ENCODE results near the gene JARID2.

Gene JARID2

DNA sequence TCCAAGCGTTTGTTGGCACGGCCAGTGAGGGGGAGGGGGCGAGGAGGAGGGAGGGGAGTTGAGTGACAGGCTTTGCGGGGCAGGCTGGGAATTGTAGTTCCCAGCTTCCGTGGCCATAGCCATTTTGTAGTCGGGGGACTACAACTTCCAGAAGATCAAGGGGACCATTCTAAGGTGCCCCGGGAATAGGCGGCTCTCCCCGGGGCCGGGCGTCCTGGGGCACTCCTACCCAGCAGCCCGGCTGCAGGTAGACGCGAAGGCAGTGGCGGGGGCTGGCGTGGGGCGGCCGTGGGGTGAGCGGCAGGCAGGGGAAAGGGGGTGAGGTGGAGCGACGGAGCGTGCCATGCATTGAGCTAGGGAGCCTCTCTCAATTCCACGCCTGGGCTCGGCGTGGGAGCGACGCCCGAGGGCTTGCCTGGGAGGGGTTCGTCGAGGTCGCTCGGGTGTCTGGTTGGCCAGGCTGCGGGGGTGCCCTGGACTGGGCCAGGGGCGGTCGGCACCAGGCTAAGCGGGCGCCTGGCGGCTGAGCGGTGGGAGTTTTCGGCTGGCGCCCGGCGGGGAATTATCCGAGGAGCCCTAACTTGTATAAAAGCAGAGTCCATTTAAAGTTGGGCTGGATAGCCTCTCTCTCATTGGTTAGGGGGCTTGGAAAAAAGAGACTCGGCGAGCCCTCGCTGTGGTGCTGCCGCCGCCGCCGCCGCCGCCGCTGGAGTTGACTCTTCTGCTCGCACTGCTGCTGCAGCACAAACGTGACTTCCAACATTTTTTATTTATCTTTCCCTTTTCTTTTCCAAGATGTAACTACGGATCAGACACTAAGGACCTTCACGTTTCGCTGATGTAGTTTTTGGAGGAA lies at the start of gene JARID2:
TSS of gene JARID2 (plus strand) at position 709 of the 856 bp plus-strand sequence. CDS start 471 bp downstream, outside the sequence.
- H3K27me3 Mint-ChIP-seq: no peaks in the 10 kb centered on the region
- peak within 1 kb of the TSS; percentile 97 for H3K4me3 Mint-ChIP-seq
- H3K27ac Mint-ChIP-seq: peak within 1 kb of the TSS; percentile 96
- H3K9me3 Mint-ChIP-seq: no peaks in the 10 kb centered on the region
- peak; percentile 96 for DNase-seq
- ATAC-seq: peak; percentile 55
- peaks cover 15% of the 10 kb centered on the region for H3K36me3 Mint-ChIP-seq (ENCODE audit: low read depth)
- H3K4me1 Mint-ChIP-seq: peaks cover 28% of the 10 kb centered on the region

DNA sequence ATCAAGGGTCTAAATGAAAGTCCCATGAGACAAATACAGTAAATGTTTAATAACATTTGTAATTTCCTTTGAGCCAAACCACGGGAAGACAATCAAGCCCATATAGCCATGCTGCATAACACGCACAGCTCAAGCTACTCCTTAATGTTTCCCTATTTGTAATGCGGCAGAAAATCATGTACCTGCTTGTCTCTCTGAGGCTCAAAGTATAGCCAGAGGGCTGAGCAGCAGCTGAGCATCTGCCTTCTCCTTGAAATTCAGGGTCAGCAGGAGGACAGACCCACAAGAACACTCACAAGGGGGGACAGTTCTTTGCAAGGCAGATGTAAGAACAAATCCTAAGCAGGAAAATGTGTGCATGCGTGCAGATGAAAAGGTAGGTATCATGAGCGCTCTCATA lies 45.8 kb upstream of the JARID2 start:
- ATAC-seq (no peak), DNase-seq (no peak)
- H3K4me1 Mint-ChIP-seq: no peaks in the 10 kb centered on the region
- no peaks in the 10 kb centered on the region for H3K27me3 Mint-ChIP-seq
- H3K9me3 Mint-ChIP-seq: no peaks in the 10 kb centered on the region
- no peak overlapping the region for H3K27ac Mint-ChIP-seq
- H3K4me3 Mint-ChIP-seq: no peak overlapping the region
- no peaks in the 10 kb centered on the region for H3K36me3 Mint-ChIP-seq (ENCODE audit: low read depth)

DNA sequence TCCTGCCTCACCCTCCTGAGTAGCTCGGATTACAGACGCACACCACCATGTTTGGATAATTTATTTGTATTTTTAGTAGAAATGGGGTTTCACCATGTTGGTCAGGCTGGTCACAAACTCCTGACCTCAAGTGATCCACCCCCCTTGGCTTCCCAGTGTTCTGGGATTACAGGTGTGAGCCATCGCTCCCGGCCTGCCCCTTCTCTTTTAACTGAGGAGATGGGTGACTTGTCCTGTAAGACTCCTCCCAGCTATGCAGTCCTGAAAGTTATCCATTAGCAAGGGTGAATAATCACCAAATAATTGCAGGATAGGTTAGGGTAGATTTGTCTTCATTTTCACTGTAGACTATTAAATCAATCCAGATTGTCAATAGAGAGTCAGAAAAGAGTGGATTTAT lies 40.5 kb upstream of the JARID2 start:
- H3K27ac Mint-ChIP-seq: no peak overlapping the region
- DNase-seq: no peak
- no peaks in the 10 kb centered on the region for H3K36me3 Mint-ChIP-seq (ENCODE audit: low read depth)
- peaks cover 13% of the 10 kb centered on the region for H3K4me1 Mint-ChIP-seq
- ATAC-seq: no peak
- no peak overlapping the region for H3K4me3 Mint-ChIP-seq
- H3K27me3 Mint-ChIP-seq: no peaks in the 10 kb centered on the region
- H3K9me3 Mint-ChIP-seq: no peaks in the 10 kb centered on the region

DNA sequence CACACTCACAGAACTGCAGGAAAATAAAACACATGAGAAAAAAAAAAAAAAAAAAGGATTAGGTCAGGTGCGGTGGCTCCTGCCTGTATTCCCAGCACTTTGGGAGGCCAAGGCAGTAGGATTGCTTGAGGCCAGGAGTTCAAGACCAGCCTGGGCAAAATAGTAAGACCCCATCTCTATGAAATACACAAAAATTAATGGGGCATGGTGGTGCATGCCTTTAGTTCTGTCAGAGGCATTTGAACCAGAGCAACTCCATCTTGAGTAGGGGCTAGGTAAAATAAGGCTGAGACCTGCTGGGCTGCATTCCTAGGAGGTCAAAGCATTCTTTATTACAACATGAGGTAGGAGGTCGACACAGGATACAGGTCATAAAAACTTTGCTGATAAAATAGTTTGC lies 39.0 kb upstream of the JARID2 start:
- H3K27me3 Mint-ChIP-seq: no peaks in the 10 kb centered on the region
- DNase-seq: no peak
- no peak overlapping the region for H3K4me3 Mint-ChIP-seq
- H3K4me1 Mint-ChIP-seq: peaks cover 13% of the 10 kb centered on the region
- no peaks in the 10 kb centered on the region for H3K9me3 Mint-ChIP-seq
- H3K27ac Mint-ChIP-seq: no peak overlapping the region
- H3K36me3 Mint-ChIP-seq (ENCODE audit: low read depth): no peaks in the 10 kb centered on the region
- no peak for ATAC-seq

DNA sequence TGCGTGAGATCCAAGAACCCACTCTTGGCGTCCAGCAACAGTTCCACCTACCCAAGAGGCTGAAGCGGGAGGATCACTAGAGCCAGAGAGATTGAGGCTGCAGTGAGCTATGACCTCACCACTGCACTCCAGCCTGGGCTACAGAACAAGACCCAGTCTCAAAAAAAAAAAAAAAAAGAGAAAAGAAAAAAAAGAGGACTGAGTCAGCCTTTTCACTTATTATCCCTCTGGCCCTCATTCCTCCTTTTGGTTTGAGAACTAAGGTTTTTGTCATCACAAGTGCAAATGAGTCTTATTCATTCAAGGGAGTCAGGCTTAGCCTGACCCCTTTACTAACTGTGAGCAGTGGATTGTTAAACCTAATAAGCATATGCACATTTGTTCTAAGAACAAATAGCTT lies 37.9 kb upstream of the JARID2 start:
- ATAC-seq (no peak), DNase-seq (no peak)
- no peaks in the 10 kb centered on the region for H3K9me3 Mint-ChIP-seq
- H3K36me3 Mint-ChIP-seq (ENCODE audit: low read depth): no peaks in the 10 kb centered on the region
- H3K27me3 Mint-ChIP-seq: no peaks in the 10 kb centered on the region
- H3K4me1 Mint-ChIP-seq: peaks cover 13% of the 10 kb centered on the region
- no peak overlapping the region for H3K27ac Mint-ChIP-seq
- no peak overlapping the region for H3K4me3 Mint-ChIP-seq

DNA sequence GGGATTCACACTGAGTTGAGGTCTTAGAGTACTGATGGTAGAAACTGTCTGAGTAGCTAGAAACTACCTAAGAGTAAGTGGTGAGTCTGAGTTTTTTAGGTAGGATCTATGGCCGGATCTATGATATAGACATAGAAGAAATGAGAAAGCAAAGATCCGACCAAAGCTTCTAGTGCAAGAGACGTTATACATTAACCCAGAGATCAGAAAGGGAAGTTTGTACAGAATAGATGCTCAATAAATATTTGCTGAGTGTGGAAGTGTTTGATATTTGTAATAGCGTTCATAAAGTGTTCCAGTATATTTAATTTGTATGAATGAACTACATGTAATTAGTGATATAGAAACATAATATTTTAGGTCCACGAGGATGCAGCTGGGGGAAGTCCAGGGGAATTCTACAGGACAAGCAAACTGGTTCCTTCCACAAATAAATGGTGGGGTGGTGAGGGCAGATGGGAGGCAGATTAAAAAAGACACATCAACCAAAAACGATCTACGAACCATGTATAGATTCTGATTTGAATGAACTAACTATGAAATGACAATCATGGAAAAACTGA lies 31.9 kb upstream of the JARID2 start:
- Mint-ChIP-seq H3K4me1 (peaks cover 5% of the 10 kb centered on the region), H3K27me3 (no peaks in the 10 kb centered on the region), H3K36me3 (ENCODE audit: low read depth) (no peaks in the 10 kb centered on the region), H3K9me3 (no peaks in the 10 kb centered on the region), H3K4me3 (no peak overlapping the region), H3K27ac (no peak overlapping the region)
- ATAC-seq (no peak), DNase-seq (no peak)

DNA sequence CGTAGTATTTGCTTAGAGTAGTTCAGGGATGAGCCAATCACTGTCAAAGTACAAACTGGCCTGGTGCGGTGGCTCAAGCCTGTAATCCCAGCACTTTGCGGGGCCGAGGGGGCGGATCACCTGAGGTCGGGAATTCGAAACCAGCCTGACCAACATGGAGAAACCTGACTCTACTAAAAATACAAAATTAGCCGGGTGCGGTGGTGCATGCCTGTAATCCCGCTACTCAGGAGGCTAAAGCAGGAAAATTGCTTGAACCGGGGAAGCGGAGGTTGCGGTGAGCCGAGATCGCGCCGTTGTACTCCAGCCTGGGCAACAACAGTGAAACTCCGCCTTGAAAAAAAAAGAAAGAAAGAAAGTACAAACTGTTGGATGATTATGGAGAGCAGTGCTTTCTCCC lies 27.5 kb upstream of the JARID2 start:
- ATAC-seq (no peak), DNase-seq (no peak)
- no peaks in the 10 kb centered on the region for H3K36me3 Mint-ChIP-seq (ENCODE audit: low read depth)
- no peaks in the 10 kb centered on the region for H3K27me3 Mint-ChIP-seq
- no peak overlapping the region for H3K27ac Mint-ChIP-seq
- peaks cover 5% of the 10 kb centered on the region for H3K4me1 Mint-ChIP-seq
- H3K9me3 Mint-ChIP-seq: no peaks in the 10 kb centered on the region
- H3K4me3 Mint-ChIP-seq: no peak overlapping the region

DNA sequence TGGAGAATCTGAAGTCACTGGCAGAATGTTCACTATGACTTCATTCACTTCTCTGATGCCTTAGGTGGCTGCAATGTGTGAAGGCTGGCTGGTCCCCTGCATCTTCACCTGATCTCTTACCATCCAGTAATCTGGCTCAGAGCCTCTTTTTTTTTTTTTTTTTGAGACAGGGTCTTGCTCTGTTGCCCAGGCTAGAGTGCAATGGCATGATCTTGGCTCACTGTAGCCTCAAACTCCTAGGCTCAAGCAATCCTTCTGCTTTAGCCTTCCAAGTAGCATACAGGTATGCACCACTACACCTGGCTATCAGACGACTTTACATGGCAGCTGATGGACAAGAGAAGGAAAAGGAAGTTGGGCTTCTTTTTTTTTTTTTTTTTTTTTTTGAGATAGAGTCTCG lies 25.8 kb upstream of the JARID2 start:
- Mint-ChIP-seq H3K27me3 (no peaks in the 10 kb centered on the region), H3K4me3 (no peak overlapping the region), H3K36me3 (ENCODE audit: low read depth) (no peaks in the 10 kb centered on the region), H3K9me3 (no peaks in the 10 kb centered on the region), H3K27ac (no peak overlapping the region), H3K4me1 (peaks cover 5% of the 10 kb centered on the region)
- DNase-seq: no peak
- no peak for ATAC-seq

DNA sequence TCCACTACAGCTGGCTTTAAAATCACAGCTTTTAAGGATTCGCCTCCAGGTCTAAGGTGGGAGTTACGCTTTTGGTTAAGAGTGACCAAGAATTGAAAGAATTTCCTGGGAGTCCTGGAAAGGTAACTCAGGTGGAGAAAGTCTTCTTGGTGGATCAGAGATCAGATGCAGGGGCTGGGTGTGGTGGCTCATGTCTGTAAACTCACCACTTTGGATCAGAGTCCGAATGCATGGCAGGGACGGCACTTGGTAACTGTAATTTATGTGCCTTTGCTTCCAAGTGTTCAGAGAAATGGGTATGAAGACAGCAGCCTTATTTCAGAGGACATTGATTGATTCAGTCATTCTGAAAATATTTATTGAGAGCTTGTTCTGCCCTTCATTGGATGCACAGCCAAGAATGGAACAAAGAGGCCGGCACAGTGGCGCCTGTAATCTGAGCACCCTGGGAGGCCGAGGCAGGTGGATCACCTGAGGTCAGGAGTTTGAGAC lies 18.0 kb upstream of the JARID2 start:
- DNase-seq: no peak
- no peaks in the 10 kb centered on the region for H3K9me3 Mint-ChIP-seq
- no peak overlapping the region for H3K4me3 Mint-ChIP-seq
- no peaks in the 10 kb centered on the region for H3K36me3 Mint-ChIP-seq (ENCODE audit: low read depth)
- H3K4me1 Mint-ChIP-seq: no peaks in the 10 kb centered on the region
- ATAC-seq: no peak
- no peak overlapping the region for H3K27ac Mint-ChIP-seq
- H3K27me3 Mint-ChIP-seq: no peaks in the 10 kb centered on the region

DNA sequence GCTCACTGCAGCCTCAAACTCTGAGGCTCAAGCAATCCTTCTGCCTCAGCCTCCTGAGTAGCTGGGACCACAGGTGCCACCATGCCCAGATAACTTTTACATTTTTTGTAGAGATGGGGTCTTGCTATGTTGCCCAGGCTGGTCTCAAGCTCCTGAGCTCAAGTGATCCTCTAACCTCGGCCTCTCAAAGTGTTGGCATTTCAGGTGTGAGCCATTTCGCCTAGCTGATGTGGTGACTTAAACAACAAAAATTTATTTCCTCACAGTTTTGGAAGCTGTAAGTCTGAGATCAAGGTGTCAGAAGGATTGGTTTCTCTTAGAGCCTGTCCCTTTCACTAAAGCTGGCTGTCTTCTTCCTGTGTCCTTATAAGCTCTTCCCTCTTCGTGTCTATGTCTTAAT lies 15.0 kb upstream of the JARID2 start:
- ATAC-seq (no peak), DNase-seq (no peak)
- Mint-ChIP-seq H3K36me3 (ENCODE audit: low read depth) (no peaks in the 10 kb centered on the region), H3K27ac (no peak overlapping the region), H3K9me3 (no peaks in the 10 kb centered on the region), H3K4me3 (no peak overlapping the region), H3K27me3 (no peaks in the 10 kb centered on the region), H3K4me1 (peaks cover 3% of the 10 kb centered on the region)

DNA sequence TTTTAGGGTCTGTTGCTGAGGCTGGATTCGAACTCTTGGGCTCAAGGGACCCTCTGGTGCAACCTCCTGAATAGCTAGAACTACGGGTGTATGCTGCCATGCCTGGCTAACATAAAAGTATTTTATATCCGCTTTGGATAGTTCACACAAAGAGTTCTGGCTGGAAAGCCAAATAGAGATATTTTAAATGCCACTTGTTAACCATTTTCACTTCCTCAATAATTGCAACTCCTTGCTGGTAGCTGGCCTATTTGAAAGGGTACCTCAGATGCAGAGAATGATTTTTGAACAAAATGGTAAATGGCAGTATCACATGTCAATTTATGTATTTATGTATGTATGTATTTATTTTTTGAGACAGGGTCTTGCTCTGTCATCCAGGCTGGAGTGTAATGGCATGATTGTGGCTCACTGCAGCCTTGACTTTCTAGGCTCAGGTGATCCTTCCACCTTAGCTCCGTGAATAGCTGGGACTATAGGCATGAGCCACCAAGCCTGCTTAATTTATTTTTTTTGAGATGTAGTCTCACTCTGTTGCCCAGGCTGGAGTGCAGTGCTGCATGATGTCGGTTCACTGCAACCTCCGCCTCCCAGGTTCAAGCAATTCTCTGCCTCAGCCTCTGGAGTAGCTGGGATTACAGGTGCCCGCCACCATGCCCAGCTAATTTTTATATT lies 12.9 kb upstream of the JARID2 start:
- Mint-ChIP-seq H3K36me3 (ENCODE audit: low read depth) (no peaks in the 10 kb centered on the region), H3K27me3 (no peaks in the 10 kb centered on the region), H3K4me3 (no peak overlapping the region), H3K4me1 (peaks cover 3% of the 10 kb centered on the region), H3K9me3 (no peaks in the 10 kb centered on the region), H3K27ac (no peak overlapping the region)
- ATAC-seq (no peak), DNase-seq (no peak)

DNA sequence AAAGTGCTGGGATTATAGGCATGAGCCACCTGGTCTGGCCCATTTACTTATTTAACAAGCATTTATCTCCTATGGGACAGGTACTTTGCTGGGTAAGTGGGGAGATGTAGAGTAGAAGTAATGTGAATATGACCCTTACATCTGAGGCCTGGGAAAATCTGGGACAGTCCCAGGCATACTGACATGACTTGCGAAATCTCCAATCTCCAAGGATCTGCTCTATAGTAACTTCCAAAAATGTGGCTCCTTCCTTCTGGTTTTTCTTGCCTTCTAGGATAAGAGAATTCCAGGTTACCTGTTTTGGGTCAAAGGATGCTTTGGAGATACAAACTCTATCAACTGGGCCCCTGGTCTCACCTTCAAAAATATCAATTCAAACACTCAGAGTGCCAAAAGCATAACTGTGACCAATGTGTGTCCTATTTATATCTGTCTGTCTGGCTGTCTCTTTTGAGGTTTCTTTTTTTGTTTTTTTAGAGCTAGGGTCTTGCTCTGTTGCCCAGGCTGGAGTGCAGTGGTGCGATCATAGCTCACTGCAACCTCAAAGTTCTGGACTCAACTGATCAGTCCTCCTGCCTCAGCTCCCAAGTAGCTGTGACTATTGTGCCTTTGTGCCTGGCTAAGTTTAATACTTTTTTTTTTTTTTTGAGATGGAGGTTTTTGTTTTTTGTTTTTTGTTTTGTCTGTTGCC lies 11.7 kb upstream of the JARID2 start:
- no peak for ATAC-seq
- H3K27ac Mint-ChIP-seq: no peak overlapping the region
- H3K36me3 Mint-ChIP-seq (ENCODE audit: low read depth): no peaks in the 10 kb centered on the region
- H3K9me3 Mint-ChIP-seq: no peaks in the 10 kb centered on the region
- H3K27me3 Mint-ChIP-seq: no peaks in the 10 kb centered on the region
- H3K4me3 Mint-ChIP-seq: no peak overlapping the region
- H3K4me1 Mint-ChIP-seq: peaks cover 3% of the 10 kb centered on the region
- no peak for DNase-seq

DNA sequence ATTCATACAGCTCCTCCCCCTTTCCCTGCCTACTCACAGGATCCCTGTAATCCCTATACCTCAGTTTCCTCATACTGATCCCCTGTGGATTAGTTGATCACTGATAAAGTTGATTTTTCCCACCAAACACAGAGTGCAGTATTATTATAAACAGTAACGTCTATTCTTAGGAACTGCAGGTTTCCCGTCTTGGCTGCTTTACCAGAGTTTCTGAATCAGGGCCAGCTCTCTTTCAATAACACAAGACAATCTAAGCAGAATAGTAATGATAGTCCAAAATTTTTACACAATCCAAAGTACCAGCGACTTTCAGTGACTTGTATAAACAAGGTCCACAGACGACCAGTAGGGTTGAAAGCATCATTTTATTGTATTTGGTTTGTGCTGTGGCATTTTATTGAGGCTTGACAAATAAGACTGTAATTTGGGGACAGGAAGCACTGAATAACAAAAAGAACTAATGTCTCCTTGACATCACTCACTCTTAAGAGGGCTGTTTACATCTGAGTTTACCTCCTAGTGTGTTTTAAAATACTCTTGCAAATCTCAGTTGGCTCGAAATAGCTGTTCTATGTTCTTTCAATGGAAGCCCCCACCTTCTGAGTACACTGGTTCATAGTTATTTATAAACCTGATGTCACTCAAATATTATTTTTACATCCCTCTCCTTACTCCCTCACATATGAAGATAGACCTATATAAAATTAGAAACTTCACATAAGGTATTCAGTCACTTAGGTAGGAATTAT lies 6.1 kb upstream of the JARID2 start:
- Mint-ChIP-seq H3K9me3 (no peaks in the 10 kb centered on the region), H3K36me3 (ENCODE audit: low read depth) (no peaks in the 10 kb centered on the region), H3K27ac (no peak overlapping the region), H3K4me3 (no peak overlapping the region), H3K27me3 (no peaks in the 10 kb centered on the region), H3K4me1 (peaks cover 8% of the 10 kb centered on the region)
- ATAC-seq (no peak), DNase-seq (no peak)

DNA sequence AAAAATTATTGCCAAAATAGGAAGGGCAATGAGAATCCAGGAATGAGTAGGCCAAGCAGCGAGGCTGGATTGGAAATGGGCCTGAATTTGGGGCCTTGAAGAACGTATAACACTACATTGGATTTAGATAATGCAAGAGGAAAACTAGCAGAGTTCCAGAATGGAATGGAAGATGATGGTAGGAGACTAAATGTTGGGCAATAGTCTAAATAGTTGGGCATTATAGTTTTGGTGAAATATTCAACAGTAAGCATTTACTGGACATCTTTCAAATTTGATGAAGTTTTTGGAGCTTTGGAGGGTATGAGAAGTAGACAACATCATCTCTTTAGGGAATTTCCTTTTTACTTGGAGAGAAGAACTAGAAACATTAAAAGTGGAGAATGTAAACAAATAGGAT lies 3.4 kb upstream of the JARID2 start:
- DNase-seq: no peak
- H3K27ac Mint-ChIP-seq: no peak overlapping the region
- no peak overlapping the region for H3K4me3 Mint-ChIP-seq
- H3K36me3 Mint-ChIP-seq (ENCODE audit: low read depth): peaks cover 10% of the 10 kb centered on the region
- no peak for ATAC-seq
- H3K4me1 Mint-ChIP-seq: peaks cover 8% of the 10 kb centered on the region
- H3K27me3 Mint-ChIP-seq: no peaks in the 10 kb centered on the region
- H3K9me3 Mint-ChIP-seq: no peaks in the 10 kb centered on the region

Measured in activated naive CD8-positive, alpha-beta T cell treated with anti-CD3 and anti-CD28 coated beads, Interleukin-2, amount 50 U/mL, for 24 hours (primary cell).